HEK293T (cell line): ENCODE measurements around the gene CTSW.

Source experiments
- BHLHE40 ChIP-seq: fragments of 450-650 bp; IDR thresholded peaks from 2 replicates; pipeline ENCODE4 v1.6.1; 2016; ENCODE audit warnings: mild to moderate bottlenecking, moderate library complexity, borderline replicate concordance
- FOXK2 ChIP-seq: fragments of 450-650 bp; IDR thresholded peaks from 2 replicates; pipeline ENCODE4 v1.6.1; 2016; ENCODE audit warnings: mild to moderate bottlenecking
- FOXM1 ChIP-seq: fragments of 450-650 bp; IDR thresholded peaks from 2 replicates; pipeline ENCODE4 v1.6.1; 2017; ENCODE audit warnings: mild to moderate bottlenecking, borderline replicate concordance
- HDGF ChIP-seq: fragments of 450-650 bp; IDR thresholded peaks from 2 replicates; pipeline ENCODE4 v1.6.1; 2017; ENCODE audit warnings: antibody characterized with exemption, borderline replicate concordance
- L3MBTL2 ChIP-seq: fragments of 450-650 bp; conservative IDR thresholded peaks from 2 replicates; pipeline ENCODE4 v1.6.1; 2016; ENCODE audit warnings: mild to moderate bottlenecking
- LEF1 ChIP-seq: fragments of 450-650 bp; IDR thresholded peaks from 2 replicates; pipeline ENCODE4 v1.6.1; 2017; ENCODE audit warnings: mild to moderate bottlenecking, borderline replicate concordance
- NFRKB ChIP-seq: fragments of 450-650 bp; IDR thresholded peaks from 2 replicates; pipeline ENCODE4 v1.6.1; 2016; ENCODE audit warnings: mild to moderate bottlenecking, moderate library complexity
- PKNOX1 ChIP-seq: fragments of 450-650 bp; IDR thresholded peaks from 2 replicates; pipeline ENCODE4 v1.6.1; 2016

GRCh38 chr11:65865550-65866172 lies 14.0 kb upstream of the CTSW start:
- TF ChIP-seq FOXK2, result no peak
- no peak for TF ChIP-seq LEF1
- no peak for TF ChIP-seq HDGF
- TF ChIP-seq NFRKB, result no peak
- TF ChIP-seq PKNOX1, result no peak
- no peak for TF ChIP-seq BHLHE40
- no peak for TF ChIP-seq L3MBTL2
- no peak for TF ChIP-seq FOXM1
